ENCODE data around the gene FAM169A.
"Not testable (repeated sequence)": the region's sequence is repeated elsewhere in the genome, so short reads cannot be mapped to it uniquely, and the experiment has no call there.

The FAM169A gene

GRCh38 chr5:74869414-74869813, 3.2 kb upstream of the FAM169A start:
- not testable (repeated sequence) for DNase-seq

DNA sequence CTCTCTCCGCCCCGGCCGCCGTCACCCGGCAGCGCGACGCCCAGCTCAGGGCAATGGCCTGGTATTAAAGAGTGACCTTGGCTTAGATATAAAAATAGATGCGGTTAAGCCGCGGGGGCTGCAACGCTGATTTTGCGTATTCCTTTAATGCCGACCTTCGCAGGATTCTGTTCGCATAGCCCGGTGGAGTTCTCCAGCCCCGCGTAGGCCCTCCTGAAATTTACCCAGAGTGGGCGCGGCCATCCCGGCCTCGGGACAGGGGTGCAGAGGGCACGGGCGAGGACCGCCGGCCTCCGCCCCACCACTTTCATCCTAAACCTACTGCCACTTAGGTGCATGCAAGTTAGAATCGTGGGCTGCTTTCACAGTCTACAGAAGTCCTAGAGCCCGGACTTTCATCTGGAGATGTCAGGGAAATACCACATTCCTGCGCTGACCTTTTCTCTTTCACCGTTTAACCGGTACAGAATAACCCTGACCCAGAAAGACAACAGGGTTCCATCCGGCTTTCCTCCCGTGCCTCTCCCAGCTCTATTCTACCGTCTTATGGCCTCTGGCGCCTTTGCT, 492 bp upstream of the FAM169A start:
- peak; percentile 16 for DNase-seq

GRCh38 chr5:74865256-74865803, 857 bp downstream of the FAM169A start:
- no peak for DNase-seq

GRCh38 chr5:74864823-74865222, 1.4 kb downstream of the FAM169A start:
- DNase-seq, result no peak

DNA sequence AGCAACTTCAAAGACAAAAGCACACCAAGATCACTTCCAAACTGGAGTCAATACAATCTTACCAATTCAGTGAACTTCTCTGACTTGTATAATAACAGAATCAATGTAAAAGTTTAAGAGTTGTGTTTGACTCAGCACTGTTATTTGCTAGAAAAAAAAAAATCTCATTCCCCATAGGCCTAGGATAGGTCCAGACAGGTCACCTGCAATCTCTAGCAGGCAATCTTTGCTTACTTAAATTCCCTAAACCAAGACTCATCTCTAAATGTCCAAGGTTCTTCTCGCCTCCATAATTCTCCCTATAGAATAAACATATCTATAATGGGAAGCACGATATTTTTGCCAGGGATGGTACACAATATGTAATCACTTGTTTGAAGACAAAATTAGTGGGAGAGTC, 2.5 kb downstream of the FAM169A start:
- no peak for DNase-seq

DNA sequence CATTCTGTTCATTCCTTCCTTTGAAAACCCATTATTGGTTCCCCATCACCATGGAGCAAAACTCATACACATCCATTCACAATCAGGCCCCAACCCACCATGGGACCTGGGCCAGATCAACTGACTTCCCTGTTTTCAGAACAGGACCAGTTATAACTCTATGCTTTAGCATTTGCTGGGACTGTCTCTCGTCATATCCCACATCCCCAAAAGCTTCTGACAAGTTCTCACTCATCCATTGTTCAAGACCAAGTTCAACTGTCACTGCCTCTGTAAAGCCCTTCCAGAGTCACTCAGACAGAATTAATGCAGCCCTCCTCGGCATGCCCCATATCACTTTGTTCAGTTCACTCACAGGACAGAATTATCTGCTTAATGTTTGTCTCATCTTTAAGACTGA, 4.0 kb downstream of the FAM169A start:
- DNase-seq, result no peak

DNA sequence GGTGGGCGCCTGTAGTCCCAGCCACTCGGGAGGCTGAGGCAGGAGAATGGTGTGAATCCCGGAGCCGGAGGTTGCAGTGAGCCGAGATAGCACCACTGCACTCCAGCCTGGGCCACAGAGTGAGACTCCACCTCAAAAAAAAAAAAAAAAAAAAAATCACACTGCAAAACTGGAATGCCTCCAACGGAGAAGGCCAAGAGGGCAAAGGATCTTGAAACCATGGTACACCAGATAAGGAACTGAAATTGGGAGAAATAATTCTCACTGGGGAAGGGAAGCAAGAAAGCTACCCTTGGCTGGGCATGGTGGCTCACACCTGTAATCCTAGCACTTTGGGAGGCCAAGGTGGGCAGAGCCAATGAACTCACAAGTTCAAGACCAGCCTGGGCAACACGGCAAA, 9.2 kb downstream of the FAM169A start:
- not testable (repeated sequence) for DNase-seq

DNA sequence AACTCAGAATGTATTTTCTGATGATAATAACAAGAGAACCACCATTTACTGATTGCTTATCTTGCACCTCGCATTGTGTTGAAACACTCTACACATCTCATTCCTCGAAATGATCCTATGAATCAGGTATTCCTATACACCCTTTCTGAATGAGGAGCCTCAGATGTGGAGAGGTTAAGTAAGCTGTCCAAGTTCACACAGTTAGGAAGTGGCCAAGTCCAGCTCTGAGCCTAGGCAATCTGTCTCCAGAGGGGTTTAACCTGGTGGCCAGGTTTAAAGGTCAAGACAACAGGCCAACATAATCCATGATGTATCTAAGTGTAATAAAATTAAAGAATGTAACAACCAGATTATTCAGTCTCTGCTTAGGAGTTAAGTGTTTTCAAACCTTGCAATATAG, 12.9 kb downstream of the FAM169A start:
- DNase-seq, result no peak

DNA sequence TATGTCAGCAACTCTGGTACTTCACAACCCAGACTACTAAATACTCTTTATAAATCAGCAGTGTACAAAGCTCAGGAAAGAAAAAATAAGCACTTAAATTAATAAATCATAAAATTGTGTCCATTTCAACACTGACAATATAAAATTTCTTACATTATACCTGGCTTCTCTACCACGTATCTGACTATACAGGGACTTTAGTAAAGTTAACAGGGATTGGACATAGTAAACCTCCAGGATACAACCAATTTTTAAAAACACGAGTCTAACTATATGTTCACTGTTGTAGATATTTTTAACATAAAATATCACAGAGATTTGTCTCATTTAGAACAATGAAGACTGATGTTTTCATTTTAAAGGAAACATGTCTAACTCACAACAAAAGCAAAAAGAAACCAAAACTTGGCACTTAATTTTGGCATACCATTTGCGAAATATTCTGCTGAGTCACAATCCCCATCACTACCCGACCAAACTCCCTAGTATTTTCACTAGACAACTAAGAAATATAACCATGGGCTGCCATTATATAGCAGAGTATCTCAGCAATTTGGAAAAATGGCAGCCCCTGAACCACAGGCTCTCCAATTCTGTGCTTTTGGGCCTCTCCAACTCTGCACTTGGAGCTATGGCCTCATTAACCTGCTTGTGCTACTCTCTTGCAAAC, 14.4 kb downstream of the FAM169A start:
- DNase-seq, result no peak

DNA sequence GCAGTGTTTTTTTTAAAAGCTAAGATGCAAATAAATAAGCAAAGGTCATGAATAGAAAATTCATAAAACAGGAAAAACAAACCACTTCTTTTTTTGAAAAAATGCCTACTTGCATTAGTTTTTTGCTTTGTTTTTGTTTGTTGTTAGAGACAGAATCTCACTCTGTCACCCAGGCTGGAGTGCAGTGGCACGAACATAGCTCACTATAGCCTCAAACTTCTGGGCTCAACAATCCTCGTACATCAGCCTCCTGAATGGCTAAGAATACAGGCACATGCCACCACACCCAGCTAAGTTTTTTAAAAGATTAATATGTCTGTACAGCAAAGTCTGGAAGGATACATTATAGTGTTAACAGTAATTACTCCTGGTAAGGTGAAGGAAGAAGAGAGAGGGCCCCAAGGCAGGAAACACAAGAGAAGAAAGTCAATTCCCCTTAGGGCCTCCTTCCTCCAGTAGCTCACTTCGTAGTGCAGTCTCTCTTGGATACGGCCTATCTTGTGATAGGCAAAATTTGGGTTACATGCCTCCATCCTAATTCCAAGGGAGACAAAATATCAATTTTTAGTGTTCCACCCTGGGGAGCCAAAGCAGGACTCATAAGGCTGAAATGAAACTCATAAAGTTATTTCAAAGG, 15.3 kb downstream of the FAM169A start:
- no peak for DNase-seq

- no peak for DNase-seq
These were observed 16.2 kb downstream of the FAM169A start for GRCh38 chr5:74850030-74850429.

GRCh38 chr5:74848553-74849025, 17.6 kb downstream of the FAM169A start:
- DNase-seq, result no peak

DNA sequence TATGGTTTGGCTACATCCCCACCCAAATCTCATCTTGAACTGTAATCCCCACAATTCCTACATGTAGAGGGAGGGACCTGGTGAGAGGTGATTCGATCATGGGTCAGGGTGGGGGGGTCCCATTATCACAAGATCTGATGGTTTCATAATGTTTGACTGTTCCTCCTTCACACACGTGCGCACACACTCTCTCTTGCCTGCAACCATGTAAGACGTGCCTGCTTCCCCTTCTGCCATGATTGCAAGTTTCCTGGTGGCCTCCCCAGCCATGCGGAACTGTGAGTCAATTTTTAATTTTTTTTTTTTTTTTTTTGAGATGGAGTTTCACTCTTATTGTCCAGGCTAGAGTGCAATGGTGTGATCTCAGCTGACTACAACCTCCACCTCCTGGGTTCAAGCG, 27.0 kb downstream of the FAM169A start:
- DNase-seq, result no peak

DNA sequence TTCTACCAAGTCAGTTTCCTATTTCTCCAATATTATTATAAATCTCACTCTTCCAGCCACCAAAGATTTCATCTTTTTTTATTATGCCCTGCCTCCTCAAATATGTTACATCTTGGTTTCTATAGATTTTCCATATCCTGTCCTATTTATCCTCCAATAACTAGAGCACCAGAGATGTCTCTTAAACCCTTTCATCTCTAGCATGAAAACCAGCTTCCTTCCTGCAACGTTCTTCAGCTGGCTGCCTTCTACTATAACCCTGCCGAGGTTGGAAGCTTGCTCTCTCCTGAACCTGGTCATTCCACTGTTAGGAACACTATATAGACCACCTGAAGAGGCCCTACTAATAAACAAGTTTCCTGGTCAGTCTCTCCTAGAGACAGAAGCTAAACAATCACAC, 27.9 kb downstream of the FAM169A start:
- no peak for DNase-seq

DNA sequence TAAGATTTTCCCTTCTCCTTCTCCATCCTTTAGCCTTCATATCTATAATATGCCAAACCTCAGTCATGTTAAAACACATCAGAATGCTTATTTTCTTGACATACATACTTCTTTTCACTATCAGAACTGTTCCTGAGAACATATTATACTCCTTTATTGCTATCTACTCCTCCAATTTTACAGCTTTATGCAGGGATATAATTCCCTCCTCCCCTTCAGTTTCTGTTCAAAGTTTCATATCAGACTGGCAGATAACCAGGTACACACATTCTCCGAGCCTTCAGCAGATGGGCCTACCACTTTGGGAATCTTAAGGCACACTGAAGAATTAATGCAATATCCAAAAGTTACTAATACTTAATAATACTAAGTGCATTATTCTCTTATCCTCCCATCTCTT, 29.1 kb downstream of the FAM169A start:
- no peak for DNase-seq

DNA sequence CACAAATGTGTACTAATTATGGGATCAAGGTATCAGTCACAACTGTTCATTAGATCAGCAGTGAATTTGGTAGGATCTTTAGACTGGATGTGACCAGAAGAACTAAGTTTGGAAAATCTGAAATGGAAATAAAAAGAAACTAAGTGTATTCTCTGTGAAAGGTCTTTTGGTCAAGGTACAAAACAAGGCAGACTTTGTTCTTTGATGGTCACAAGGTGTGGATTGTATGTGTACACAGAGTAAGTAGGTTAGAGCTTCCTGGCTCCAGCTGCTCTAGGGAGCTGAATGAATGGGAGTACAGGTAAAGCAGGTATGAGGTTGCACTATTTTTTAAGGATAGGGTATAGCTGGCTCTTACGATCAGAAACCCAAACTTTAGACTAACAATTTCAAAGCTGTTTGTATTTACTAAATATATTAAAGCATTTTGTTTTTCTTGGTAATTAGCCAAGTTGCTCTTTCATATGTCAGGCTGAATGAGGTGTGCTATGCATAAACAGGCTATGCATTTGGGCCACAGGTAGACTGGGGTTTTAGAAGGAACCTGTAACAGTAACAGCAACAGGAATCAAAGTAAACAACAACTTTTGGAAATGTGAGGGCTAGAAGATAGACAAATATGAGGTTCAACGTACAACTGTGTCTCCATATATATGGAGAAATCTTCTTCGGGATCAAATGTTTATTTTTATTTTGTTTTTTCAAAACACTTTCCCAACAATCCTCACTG, 32.5 kb downstream of the FAM169A start:
- DNase-seq, result no peak

- no peak for DNase-seq
These were observed 36.8 kb downstream of the FAM169A start for GRCh38 chr5:74829413-74829812.

DNA sequence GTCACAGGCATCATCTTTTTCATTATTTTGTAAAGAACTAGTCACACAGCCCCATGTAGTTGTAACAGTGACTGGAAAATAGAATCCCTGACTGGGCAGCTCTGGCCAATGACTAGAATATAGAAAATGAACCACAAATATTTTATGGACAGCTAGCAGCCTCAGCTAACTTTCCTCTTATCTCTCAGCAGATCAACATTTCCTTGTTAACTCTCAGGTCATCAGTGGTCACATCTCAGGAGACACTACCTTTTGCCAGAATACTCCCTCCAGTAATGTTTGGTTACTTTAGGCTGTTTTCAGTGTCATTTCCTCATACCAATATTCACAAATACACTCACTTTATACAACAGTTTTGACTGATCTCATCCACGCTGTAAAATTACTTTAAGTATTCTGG, 43.9 kb downstream of the FAM169A start:
- no peak for DNase-seq

DNA sequence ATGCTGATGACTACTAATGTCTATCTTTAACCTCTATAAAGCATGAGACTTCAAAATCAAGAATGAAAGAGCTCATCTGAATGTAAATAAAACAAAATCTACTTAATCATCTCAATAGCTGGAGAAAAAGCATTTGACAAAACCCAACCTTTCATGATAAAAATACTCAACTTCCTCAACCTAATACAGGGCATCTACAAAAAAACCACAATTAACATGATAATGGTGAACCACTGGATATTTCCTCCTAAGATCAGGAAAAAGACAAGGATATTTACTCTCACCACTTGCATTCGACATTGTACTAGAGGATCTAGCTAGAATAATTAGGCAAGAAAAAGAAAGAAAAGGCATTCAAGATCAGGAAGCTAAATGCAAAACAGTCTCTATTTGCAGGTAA, 49.3 kb downstream of the FAM169A start:
- no peak for DNase-seq

DNA sequence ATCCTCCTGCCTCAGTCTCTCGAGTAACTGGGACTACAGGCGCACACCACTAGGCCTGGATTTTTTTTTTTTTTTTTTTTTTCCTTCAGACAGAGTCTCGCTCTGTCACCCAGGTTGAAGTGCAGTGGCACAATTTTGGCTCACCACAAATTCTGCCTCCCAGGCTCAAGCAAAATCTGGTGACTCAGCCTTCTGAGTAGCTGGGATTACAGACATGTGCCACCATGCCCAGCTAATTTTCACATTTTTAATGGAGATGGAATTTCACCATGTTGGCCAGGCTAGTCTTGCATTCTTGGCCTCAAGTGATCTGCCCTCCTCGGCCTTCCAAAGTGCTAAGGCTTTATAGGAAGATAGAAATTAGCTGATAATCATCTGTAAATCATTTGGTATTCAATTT, 55.3 kb downstream of the FAM169A start:
- DNase-seq, result no peak

DNA sequence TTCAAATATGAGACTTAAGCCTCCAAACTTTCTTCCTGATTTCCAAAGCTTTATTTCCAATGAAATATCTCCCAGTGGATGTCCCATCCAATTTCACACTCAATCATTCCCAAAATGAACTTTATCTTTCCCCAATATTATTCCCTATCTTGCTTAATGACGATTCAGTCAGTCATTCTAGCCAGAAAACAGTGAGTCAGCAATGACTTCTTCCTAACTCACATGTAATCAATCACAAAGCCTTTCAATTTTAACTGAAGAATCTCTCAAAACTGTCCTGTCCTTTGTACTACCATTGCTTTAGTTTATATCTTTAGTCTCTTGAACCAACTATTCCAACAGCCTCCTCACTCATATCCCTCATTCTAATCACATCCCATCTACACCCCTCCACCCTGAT, 64.2 kb downstream of the FAM169A start:
- DNase-seq, result no peak

DNA sequence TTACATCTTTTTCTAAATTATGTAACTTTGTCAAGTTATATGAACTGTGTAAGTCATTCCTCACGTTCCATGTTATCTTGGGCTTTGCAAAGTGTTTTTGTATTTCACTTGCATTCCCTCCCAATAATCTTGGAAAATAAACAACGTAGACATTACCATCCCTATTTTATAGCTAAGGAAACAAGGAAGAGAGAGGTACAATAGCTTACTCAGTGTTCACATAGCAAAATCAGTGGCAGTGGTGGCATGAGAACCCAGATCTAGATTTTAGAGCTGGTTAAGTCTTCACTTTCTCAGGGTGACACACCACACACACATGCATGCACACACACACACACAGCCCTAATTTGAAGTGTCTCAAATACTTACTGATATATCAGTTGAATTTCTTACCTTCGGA, 65.0 kb downstream of the FAM169A start:
- no peak for DNase-seq
